AG10803 (cell line): ENCODE measurements around the gene IMP4.

Experiments
- DNase-seq: peaks from one replicate; pipeline ENCODE4 v3.0.0; 2010; ENCODE audit warnings: low read depth
- H3K4me3 ChIP-seq: 2 replicates; pipeline ENCODE4 v1.5.1; 2011; ENCODE audit warnings: mild to moderate bottlenecking, low read length, control low read depth
- TF ChIP-seq, protein P1 (sequence below): conservative IDR thresholded peaks from 2 replicates; pipeline ENCODE4 v1.5.1; 2011; ENCODE audit warnings: mild to moderate bottlenecking, low read length, control low read depth, inconsistent platforms

IMP4 gene

GRCh38 chr2:130307850-130308249, 34.8 kb upstream of the IMP4 start:
- no peak for DNase-seq
- TF ChIP-seq, protein P1, sequence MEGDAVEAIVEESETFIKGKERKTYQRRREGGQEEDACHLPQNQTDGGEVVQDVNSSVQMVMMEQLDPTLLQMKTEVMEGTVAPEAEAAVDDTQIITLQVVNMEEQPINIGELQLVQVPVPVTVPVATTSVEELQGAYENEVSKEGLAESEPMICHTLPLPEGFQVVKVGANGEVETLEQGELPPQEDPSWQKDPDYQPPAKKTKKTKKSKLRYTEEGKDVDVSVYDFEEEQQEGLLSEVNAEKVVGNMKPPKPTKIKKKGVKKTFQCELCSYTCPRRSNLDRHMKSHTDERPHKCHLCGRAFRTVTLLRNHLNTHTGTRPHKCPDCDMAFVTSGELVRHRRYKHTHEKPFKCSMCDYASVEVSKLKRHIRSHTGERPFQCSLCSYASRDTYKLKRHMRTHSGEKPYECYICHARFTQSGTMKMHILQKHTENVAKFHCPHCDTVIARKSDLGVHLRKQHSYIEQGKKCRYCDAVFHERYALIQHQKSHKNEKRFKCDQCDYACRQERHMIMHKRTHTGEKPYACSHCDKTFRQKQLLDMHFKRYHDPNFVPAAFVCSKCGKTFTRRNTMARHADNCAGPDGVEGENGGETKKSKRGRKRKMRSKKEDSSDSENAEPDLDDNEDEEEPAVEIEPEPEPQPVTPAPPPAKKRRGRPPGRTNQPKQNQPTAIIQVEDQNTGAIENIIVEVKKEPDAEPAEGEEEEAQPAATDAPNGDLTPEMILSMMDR: no peak
- no peak overlapping the region for H3K4me3 ChIP-seq

- DNase-seq: no peak
- TF ChIP-seq, protein P1: no peak
- no peak overlapping the region for H3K4me3 ChIP-seq
Observed at GRCh38 chr2:130310881-130311280, 31.8 kb upstream of the IMP4 start.

- no peak for DNase-seq
- TF ChIP-seq, protein P1: no peak
- no peak overlapping the region for H3K4me3 ChIP-seq
Observed at GRCh38 chr2:130313812-130314334, 28.8 kb upstream of the IMP4 start.

- TF ChIP-seq, protein P1: no peak
- no peak overlapping the region for H3K4me3 ChIP-seq
- no peak for DNase-seq
Observed at GRCh38 chr2:130314377-130314776, 28.3 kb upstream of the IMP4 start.

DNA sequence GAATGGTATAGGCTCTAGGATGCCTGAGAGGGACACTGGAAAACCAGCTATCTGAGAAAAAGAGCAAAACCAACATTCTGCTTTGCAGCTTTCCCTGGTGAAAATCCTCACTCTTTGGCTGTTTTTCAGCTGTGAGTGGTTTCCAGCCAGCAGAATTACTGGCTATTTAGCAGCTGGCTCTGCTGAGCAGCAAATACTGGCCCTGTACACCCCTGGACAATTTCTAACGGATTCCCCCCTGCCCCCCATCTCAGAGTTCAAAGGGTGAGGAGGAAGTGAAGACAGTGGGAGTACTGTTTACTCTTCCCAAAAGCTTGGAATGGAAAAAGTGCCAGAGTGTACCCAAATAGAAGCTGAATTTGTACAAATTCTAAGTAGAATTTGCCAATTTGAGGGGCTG, 26.1 kb upstream of the IMP4 start:
- no peak for DNase-seq
- TF ChIP-seq, protein P1: no peak
- no peak overlapping the region for H3K4me3 ChIP-seq

- DNase-seq: no peak
- TF ChIP-seq, protein P1: no peak
- H3K4me3 ChIP-seq: no peak overlapping the region
Observed at GRCh38 chr2:130318906-130319305, 23.8 kb upstream of the IMP4 start.

DNA sequence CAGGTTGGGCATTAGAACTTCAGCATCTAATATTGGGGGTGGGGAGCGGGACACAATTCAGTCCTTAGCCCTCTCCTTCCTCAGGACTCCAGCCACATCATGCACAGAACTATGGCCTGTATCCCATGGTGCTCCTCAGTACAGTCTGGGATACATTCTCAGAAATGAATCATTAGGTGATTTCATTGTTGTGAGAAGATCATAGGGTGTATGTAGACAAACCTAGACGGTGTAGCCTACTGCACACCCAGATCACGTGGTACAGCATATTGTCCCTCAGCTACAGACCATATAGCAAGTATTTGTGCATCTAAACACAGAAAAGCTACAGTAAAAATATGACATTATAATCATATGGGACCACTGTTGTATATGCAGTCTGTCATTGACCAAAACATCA, 23.2 kb upstream of the IMP4 start:
- TF ChIP-seq, protein P1: no peak
- DNase-seq: no peak
- H3K4me3 ChIP-seq: no peak overlapping the region
